Measurements from ENCODE around the gene GPRIN3. TPM values are rescaled to one million over a fixed set of nuclear protein-coding genes. Genes with fewer than 3 reads are reported as not detected.

GPRIN3 gene
- total RNA-seq, 1 experiment from 2014 or later, result 0.48 TPM

- Histone ChIP-seq H3K18ac (ENCODE audit: insufficient read length, low read depth, low read length) (no peak overlapping the region), H3K9me3 (ENCODE audit: control insufficient read depth, low read depth, low read length) (no peaks in the 10 kb centered on the region), H3K4me2 (ENCODE audit: insufficient read depth, insufficient read length, low read length) (no peak overlapping the region), H2AFZ (ENCODE audit: low read length) (no peak overlapping the region), H2BK12ac (ENCODE audit: insufficient read length, low read depth, low read length) (no peak overlapping the region), H3K79me1 (ENCODE audit: insufficient read depth, low read depth, low read length, poor library complexity, severe bottlenecking) (no peaks in the 10 kb centered on the region), H2BK120ac (ENCODE audit: low read depth, low read length, poor library complexity, severe bottlenecking) (no peak overlapping the region), H3K4ac (ENCODE audit: low read depth, low read length) (no peak overlapping the region), H2AK5ac (ENCODE audit: insufficient read length, low read length) (no peak overlapping the region), H4K8ac (replicated peaks; ENCODE audit: insufficient read length, low read depth, low read length) (no peak overlapping the region), H2BK15ac (ENCODE audit: low read depth, low read length) (no peak overlapping the region), H3K23me2 (ENCODE audit: insufficient read length, low read depth, low read length, poor library complexity, severe bottlenecking) (no peaks in the 10 kb centered on the region), H3K4me1 (ENCODE audit: insufficient read depth, low read length) (no peaks in the 10 kb centered on the region), H3K27ac (ENCODE audit: insufficient read length, low read depth, low read length) (no peak overlapping the region), H4K20me1 (ENCODE audit: control insufficient read depth, insufficient read depth, insufficient read length) (no peaks in the 10 kb centered on the region), H2BK20ac (ENCODE audit: low read depth, low read length, poor library complexity, severe bottlenecking) (no peak overlapping the region), H3K9ac (ENCODE audit: extremely low read depth, insufficient read length, low read length) (no peak overlapping the region), H3K23ac (ENCODE audit: insufficient read length, low read depth, low read length) (no peak overlapping the region), H2BK5ac (ENCODE audit: insufficient read length, low read length) (no peak overlapping the region), H3K56ac (ENCODE audit: insufficient read length, low read depth, low read length) (no peak overlapping the region), H3K79me2 (ENCODE audit: insufficient read depth, low read length) (no peaks in the 10 kb centered on the region), H4K91ac (ENCODE audit: insufficient read length, low read depth, low read length) (no peak overlapping the region), H3K14ac (ENCODE audit: insufficient read depth, low read length) (no peak overlapping the region), H3K27me3 (ENCODE audit: insufficient read depth, low read length) (no peaks in the 10 kb centered on the region), H4K5ac (ENCODE audit: insufficient read length, low read depth, low read length) (no peak overlapping the region), H3T11ph (ENCODE audit: low read length) (no peak overlapping the region)
- Mint-ChIP-seq H3K4me3 (no peak overlapping the region), H3K4me1 (no peaks in the 10 kb centered on the region; a peak in 1 of 4 replicates), H3K27ac (no peak overlapping the region), H3K27me3 (ENCODE audit: low read depth) (no peaks in the 10 kb centered on the region), H3K9me3 (no peaks in the 10 kb centered on the region; a peak in 2 of 5 replicates), H3K36me3 (ENCODE audit: insufficient read depth in 1 of 3, low read depth in 3 of 3) (no peaks in the 10 kb centered on the region)
- TF ChIP-seq CTCF (conservative IDR thresholded peaks at IDR 0.05), result no peak
- DNase-seq, result no peak
- WGBS (ENCODE audit: extremely low coverage, insufficient read length, low lambda C conversion rate), result no CpG with 5 or more reads among the region's 1 CpG
Observed at GRCh38 chr4:89214308-89214707, 93.3 kb downstream of the GPRIN3 start.

All from H9 (cell line).